Measurements from ENCODE around the gene PCDHA4.
"Not testable (repeated sequence)": the region's sequence is repeated elsewhere in the genome, so short reads cannot be mapped to it uniquely, and the experiment has no call there.

The PCDHA4 gene

DNA sequence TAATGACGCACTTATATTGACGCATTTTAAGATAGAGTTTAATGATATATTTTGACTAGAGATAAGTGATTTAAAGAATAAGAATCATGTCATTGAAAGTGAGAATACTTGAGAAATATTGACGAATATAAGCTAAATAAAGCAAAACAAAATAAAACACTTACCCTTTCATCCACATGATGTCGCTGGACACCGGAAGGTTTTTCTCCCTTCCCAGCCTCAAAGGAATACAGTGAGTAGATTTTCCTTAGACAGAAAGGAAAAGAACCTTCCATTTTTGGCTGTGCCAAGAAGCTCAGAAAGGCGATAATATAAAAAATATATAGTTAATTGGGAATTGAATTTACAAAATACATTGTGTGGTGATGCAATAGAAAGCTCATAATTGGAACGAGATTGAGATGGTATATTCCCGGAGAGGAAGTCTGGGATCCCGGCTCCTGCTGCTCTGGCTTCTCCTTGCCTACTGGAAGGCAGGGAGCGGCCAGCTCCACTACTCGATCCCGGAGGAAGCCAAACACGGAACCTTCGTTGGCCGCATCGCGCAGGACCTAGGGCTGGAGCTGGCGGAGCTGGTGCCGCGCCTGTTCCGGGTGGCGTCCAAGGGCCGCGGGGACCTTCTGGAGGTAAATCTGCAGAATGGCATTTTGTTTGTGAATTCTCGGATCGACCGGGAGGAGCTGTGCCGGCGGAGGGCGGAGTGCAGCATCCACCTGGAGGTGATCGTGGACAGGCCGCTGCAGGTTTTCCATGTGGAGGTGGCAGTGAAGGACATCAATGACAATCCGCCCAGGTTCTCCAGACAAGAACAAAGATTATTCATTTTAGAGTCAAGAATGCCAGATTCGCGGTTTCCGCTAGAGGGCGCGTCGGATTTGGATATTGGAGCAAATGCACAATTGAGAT lies 14.8 kb downstream of the PCDHA4 start, which contains the start of gene PCDHA5:
Gene PCDHA5 (plus strand): TSS at position 239 of the 906 bp plus-strand sequence.
- in situ Hi-C loops (cut with MboI; ENCODE audit: low sequenced_read_pairs): no loop called here

DNA sequence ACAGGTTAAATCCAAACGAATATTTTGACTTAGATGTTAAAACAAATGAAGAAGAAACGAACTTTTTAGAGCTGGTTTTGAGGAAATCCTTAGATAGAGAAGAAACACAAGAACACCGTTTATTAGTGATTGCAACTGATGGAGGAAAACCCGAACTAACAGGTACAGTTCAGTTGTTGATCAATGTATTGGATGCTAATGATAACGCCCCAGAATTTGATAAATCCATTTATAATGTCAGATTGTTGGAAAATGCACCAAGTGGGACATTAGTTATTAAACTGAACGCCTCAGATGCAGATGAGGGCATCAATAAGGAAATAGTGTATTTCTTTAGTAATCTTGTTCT lies 15.4 kb downstream of the PCDHA4 start:
- in situ Hi-C loops (cut with MboI; ENCODE audit: low sequenced_read_pairs): no loop called here

- in situ Hi-C loops (cut with MboI; ENCODE audit: low sequenced_read_pairs): not testable (repeated sequence)
Measured at GRCh38 chr5:140822969-140823368, 16.1 kb downstream of the PCDHA4 start.

DNA sequence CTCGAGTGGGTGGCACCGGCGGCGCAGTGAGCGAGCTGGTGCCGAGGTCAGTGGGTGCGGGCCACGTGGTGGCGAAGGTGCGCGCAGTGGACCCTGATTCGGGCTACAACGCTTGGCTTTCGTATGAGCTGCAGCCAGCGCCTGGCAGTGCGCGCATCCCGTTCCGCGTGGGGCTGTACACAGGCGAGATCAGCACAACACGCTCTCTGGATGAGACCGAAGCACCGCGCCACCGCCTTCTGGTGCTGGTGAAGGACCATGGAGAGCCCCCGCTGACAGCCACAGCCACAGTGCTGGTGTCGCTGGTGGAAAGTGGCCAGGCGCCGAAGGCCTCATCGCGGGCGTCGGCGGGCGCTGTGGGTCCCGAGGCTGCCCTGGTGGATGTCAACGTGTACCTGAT lies 16.6 kb downstream of the PCDHA4 start:
- in situ Hi-C loops (cut with MboI; ENCODE audit: low sequenced_read_pairs): no loop called here

DNA sequence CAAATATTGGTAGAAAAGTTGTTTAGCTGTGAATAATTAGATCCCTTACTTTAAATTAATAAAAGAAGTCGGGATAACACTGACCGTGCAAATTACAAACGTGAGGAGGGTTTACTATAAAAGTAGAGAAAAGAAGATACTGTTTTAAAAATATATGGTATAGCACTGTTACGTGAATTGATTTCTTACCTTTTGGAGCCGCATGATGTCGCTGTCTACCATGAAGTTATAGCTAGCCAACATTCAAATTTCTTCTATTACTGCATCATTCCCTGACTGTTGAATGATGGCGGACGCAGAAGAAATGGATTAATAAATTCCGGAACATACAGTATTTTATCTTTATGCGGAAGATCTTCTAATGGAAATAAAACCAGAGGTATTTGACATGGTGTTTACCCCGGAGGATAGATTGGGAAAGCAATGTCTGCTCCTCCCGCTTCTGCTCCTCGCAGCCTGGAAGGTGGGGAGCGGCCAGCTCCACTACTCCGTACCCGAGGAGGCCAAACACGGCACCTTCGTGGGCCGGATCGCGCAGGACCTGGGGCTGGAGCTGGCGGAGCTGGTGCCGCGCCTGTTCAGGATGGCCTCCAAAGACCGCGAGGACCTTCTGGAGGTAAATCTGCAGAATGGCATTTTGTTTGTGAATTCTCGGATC lies 21.0 kb downstream of the PCDHA4 start, which contains the start of gene PCDHA6:
Gene PCDHA6 (plus strand): TSS at position 257 of the 658 bp plus-strand sequence. CDS start 132 bp downstream, at position 389.
- in situ Hi-C loops (cut with MboI; ENCODE audit: low sequenced_read_pairs): no loop called here

GRCh38 chr5:140828362-140828737 lies 21.5 kb downstream of the PCDHA4 start:
- in situ Hi-C loops (cut with MboI; ENCODE audit: low sequenced_read_pairs): no loop called here

GRCh38 chr5:140829511-140830501 lies 22.9 kb downstream of the PCDHA4 start:
- in situ Hi-C loops (cut with MboI; ENCODE audit: low sequenced_read_pairs): not testable (repeated sequence)

DNA sequence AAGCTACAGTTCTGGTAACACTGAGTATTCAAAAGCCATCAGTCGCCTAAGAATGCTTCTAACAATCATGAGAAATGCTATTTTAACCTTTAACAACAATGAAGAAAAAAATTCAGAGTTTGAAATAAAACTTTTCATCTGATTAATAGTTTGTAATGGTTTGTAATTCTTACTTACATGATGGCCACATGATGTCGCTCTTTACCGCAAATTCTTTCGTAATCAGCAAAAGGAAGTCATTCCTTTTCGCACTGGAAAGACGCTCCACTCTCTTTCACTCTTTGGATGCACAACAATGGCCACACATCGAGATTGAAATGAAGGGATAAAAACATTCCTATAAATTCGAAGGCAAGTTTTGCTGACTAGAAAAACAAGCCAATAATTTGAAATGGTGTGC lies 27.1 kb downstream of the PCDHA4 start, which contains the start of gene PCDHA7:
Gene PCDHA7 (plus strand): TSS at position 277 of the 400 bp plus-strand sequence. CDS start 115 bp downstream, at position 392.
- in situ Hi-C loops (cut with MboI; ENCODE audit: low sequenced_read_pairs): no loop called here

DNA sequence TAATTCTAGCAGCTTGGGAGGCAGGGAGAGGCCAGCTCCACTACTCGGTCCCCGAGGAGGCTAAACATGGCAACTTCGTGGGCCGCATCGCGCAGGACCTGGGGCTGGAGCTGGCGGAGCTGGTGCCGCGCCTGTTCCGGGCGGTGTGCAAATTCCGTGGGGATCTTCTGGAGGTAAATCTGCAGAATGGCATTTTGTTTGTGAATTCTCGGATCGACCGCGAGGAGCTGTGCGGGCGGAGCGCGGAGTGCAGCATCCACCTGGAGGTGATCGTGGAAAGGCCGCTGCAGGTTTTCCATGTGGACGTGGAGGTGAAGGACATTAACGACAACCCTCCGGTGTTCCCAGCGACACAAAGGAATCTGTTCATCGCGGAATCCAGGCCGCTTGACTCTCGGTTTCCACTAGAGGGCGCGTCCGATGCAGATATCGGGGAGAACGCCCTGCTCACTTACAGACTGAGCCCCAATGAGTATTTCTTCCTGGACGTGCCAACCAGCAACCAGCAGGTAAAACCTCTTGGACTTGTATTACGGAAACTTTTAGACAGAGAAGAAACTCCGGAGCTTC lies 27.7 kb downstream of the PCDHA4 start:
- in situ Hi-C loops (cut with MboI; ENCODE audit: low sequenced_read_pairs): not testable (repeated sequence)

DNA sequence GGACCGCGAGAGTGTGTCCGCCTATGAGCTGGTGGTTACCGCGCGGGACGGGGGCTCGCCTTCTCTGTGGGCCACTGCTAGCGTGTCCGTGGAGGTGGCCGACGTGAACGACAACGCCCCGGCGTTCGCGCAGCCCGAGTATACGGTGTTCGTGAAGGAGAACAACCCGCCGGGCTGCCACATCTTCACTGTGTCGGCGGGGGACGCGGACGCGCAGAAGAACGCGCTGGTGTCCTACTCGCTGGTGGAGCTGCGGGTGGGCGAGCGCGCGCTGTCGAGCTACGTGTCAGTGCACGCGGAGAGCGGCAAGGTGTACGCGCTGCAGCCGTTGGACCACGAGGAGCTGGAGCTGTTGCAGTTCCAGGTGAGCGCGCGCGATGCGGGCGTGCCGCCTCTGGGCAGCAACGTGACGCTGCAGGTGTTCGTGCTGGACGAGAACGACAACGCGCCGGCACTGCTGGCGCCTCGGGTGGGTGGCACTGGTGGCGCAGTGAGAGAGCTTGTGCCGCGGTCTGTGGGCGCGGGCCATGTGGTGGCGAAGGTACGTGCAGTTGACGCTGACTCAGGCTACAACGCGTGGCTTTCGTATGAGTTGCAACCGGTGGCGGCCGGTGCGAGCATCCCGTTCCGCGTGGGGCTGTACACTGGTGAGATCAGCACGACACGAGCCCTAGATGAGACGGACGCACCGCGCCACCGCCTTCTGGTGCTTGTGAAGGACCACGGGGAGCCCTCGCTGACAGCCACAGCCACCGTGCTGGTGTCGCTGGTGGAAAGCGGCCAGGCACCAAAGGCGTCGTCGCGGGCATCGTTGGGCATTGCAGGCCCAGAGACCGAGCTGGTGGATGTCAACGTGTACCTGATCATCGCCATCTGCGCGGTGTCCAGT lies 29.0 kb downstream of the PCDHA4 start:
- in situ Hi-C loops (cut with MboI; ENCODE audit: low sequenced_read_pairs): no loop called here

- in situ Hi-C loops (cut with MboI; ENCODE audit: low sequenced_read_pairs): no loop called here
Measured at GRCh38 chr5:140840978-140841962, 34.4 kb downstream of the PCDHA4 start, which contains the start of gene PCDHA8. TSS of gene PCDHA8 (plus strand) at chr5:140841187. CDS start at chr5:140841322, 135 bp downstream.

DNA sequence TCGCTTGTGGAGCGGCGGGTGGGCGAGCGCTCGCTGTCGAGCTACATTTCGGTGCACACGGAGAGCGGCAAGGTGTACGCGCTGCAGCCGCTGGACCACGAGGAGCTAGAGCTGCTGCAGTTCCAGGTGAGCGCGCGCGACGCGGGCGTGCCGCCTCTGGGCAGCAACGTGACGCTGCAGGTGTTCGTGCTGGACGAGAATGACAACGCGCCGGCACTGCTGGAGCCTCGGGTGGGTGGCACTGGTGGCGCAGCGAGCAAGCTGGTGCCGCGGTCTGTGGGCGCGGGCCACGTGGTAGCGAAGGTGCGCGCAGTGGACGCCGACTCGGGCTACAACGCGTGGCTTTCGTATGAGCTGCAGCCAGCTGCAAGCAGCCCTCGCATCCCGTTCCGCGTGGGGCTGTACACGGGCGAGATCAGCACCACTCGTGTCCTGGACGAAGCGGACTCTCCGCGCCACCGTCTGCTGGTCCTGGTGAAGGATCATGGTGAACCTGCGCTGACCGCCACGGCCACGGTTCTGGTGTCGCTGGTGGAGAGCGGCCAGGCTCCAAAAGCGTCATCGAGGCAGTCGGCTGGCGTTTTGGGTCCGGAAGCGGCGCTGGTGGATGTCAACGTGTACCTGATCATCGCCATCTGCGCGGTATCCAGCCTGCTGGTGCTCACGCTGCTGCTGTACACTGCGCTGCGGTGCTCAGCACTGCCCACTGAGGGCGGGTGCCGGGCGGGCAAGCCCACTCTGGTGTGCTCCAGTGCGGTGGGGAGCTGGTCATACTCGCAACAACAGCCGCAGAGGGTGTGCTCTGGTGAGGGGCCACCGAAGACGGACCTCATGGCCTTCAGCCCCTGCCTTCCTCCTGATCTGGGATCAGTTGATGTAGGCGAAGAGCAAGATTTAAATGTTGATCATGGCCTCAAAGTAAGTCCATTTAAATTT lies 36.2 kb downstream of the PCDHA4 start:
- in situ Hi-C loops (cut with MboI; ENCODE audit: low sequenced_read_pairs): no loop called here

DNA sequence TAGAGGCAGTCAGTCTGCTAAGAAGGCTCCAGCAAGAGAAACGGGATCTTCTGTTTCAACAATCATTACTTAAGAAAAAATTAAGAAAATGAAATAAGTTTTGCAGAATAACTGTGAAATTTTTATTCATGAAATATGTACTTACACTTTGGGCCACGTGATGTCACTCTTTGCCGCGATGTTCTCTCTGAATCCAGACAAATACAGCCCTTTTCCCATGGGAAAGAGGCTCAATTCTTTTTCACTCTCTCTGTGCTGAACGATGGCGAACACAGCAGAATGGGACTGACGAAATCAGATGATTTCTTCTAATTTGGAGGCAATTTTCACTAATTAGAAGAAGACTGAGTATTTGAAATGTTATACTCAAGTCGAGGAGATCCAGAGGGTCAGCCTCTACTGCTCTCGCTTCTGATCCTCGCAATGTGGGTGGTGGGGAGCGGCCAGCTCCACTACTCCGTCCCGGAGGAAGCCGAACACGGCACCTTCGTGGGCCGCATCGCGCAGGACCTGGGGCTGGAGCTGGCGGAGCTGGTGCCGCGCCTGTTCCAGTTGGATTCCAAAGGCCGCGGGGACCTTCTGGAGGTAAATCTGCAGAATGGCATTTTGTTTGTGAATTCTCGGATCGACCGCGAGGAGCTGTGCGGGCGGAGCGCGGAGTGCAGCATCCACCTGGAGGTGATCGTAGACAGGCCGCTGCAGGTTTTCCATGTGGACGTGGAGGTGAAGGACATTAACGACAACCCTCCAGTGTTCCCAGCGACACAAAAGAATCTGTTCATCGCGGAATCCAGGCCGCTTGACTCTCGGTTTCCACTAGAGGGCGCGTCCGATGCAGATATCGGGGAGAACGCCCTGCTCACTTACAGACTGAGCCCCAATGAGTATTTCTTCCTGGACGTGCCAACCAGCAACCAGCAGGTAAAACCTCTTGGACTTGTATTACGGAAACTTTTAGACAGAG lies 41.6 kb downstream of the PCDHA4 start, which contains the start of gene PCDHA9:
Gene PCDHA9 (plus strand): TSS at position 244 of the 964 bp plus-strand sequence. CDS start 114 bp downstream, at position 358.
- in situ Hi-C loops (cut with MboI; ENCODE audit: low sequenced_read_pairs): not testable (repeated sequence)

- in situ Hi-C loops (cut with MboI; ENCODE audit: low sequenced_read_pairs): not testable (repeated sequence)
Measured at GRCh38 chr5:140849831-140850634, 43.2 kb downstream of the PCDHA4 start.
